ENCODE data around the gene CNPY3. TPM values are rescaled to one million over a fixed set of nuclear protein-coding genes. Genes with fewer than 3 reads are reported as not detected.

Gene CNPY3
- polyA plus RNA-seq, 1 donor from 2014 or later: 26.4 TPM

DNA sequence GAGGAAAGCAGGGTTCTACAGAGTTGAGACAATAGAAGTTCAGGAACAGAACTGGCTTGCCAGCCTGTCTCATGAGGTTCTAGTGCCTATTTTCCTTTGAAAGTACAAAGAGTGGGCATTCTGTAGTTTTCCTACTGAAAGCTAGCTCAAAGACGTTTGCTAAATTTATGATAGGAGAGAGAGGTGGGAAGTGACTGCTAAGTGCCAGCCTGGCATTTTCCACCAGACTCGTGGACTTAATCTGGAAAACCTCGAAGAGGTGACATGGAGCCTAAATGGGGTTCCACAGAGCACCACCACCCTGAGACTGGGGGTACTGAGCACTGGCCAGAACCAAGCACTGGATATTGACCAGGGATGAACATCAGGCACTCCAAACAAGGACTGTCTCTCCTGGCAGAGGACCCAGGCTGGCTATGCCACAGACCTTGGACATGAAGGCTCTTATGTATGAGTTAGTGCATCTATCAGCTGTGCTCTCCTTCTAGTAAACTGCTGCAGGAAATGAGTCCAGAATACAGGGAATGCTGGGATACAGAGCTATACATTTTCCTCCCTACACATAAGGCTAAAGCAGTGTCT is 42.6 kb downstream of the CNPY3 start:
- no peak overlapping the region for H3K9ac ChIP-seq (ENCODE audit: low read length)
- no peaks in the 10 kb centered on the region for H4K20me1 ChIP-seq (ENCODE audit: insufficient read depth)
- no peak overlapping the region for H3K27ac ChIP-seq (ENCODE audit: low read length)
- TF ChIP-seq, protein P1, sequence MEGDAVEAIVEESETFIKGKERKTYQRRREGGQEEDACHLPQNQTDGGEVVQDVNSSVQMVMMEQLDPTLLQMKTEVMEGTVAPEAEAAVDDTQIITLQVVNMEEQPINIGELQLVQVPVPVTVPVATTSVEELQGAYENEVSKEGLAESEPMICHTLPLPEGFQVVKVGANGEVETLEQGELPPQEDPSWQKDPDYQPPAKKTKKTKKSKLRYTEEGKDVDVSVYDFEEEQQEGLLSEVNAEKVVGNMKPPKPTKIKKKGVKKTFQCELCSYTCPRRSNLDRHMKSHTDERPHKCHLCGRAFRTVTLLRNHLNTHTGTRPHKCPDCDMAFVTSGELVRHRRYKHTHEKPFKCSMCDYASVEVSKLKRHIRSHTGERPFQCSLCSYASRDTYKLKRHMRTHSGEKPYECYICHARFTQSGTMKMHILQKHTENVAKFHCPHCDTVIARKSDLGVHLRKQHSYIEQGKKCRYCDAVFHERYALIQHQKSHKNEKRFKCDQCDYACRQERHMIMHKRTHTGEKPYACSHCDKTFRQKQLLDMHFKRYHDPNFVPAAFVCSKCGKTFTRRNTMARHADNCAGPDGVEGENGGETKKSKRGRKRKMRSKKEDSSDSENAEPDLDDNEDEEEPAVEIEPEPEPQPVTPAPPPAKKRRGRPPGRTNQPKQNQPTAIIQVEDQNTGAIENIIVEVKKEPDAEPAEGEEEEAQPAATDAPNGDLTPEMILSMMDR (IDR thresholded peaks at IDR 0.05; ENCODE audit: poor library complexity, severe bottlenecking): no peak
- TF ChIP-seq, protein P2, sequence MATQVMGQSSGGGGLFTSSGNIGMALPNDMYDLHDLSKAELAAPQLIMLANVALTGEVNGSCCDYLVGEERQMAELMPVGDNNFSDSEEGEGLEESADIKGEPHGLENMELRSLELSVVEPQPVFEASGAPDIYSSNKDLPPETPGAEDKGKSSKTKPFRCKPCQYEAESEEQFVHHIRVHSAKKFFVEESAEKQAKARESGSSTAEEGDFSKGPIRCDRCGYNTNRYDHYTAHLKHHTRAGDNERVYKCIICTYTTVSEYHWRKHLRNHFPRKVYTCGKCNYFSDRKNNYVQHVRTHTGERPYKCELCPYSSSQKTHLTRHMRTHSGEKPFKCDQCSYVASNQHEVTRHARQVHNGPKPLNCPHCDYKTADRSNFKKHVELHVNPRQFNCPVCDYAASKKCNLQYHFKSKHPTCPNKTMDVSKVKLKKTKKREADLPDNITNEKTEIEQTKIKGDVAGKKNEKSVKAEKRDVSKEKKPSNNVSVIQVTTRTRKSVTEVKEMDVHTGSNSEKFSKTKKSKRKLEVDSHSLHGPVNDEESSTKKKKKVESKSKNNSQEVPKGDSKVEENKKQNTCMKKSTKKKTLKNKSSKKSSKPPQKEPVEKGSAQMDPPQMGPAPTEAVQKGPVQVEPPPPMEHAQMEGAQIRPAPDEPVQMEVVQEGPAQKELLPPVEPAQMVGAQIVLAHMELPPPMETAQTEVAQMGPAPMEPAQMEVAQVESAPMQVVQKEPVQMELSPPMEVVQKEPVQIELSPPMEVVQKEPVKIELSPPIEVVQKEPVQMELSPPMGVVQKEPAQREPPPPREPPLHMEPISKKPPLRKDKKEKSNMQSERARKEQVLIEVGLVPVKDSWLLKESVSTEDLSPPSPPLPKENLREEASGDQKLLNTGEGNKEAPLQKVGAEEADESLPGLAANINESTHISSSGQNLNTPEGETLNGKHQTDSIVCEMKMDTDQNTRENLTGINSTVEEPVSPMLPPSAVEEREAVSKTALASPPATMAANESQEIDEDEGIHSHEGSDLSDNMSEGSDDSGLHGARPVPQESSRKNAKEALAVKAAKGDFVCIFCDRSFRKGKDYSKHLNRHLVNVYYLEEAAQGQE (IDR thresholded peaks at IDR 0.05; ENCODE audit: borderline replicate concordance): no peak
- TF ChIP-seq EZH2 (IDR thresholded peaks at IDR 0.05; ENCODE audit: borderline replicate concordance, insufficient read depth, low read length, poor library complexity, severe bottlenecking) (no peak), RAD21 (conservative IDR thresholded peaks at IDR 0.05) (no peak), TAF1 (IDR thresholded peaks at IDR 0.05; ENCODE audit: low read depth) (no peak), SMC3 (conservative IDR thresholded peaks at IDR 0.05; ENCODE audit: poor library complexity) (no peak), MXI1 (conservative IDR thresholded peaks at IDR 0.05; ENCODE audit: poor library complexity, severe bottlenecking) (no peak), EP300 (conservative IDR thresholded peaks at IDR 0.05; ENCODE audit: poor library complexity, severe bottlenecking) (no peak)
- H3F3A ChIP-seq (ENCODE audit: insufficient read depth, low read length, poor library complexity, severe bottlenecking): no peaks in the 10 kb centered on the region
- no peaks in the 10 kb centered on the region for H3K9me2 ChIP-seq (ENCODE audit: insufficient read depth, low read length)
- no peaks in the 10 kb centered on the region for H3K9me3 ChIP-seq (ENCODE audit: low read length)
- H3K36me3 ChIP-seq (ENCODE audit: insufficient read depth, low read length): no peaks in the 10 kb centered on the region
- no peak overlapping the region for H3K4me2 ChIP-seq (ENCODE audit: low read length)
- H3K79me2 ChIP-seq (replicated peaks; ENCODE audit: insufficient read depth, low read length): no peaks in the 10 kb centered on the region
- H3K27me3 ChIP-seq (ENCODE audit: insufficient read depth, low read depth, low read length): no peaks in the 10 kb centered on the region
- H2AFZ ChIP-seq (ENCODE audit: low read depth, low read length): no peak overlapping the region
- no peak overlapping the region for H3K4me3 ChIP-seq (ENCODE audit: low read length)

DNA sequence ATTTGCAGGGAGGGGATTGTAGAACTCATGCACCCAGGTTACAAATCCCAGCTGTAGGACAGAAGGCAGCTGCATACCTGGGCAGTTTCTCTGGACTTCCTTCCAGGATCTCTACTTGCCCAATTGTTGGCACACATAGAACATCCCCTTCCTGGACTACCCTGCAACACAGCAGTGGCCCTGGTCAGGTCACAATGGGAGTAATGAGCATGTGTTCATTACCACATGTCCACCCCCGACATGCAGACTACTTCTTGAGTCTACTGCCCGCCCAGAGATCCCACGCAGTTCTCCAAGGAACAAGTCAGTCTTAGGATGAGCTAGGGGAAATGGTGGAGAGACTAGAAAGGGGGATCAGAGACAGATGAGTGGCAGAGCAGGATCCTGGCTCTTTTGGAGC is 44.6 kb downstream of the CNPY3 start:
- TF ChIP-seq TAF1 (IDR thresholded peaks at IDR 0.05; ENCODE audit: low read depth) (no peak), SMC3 (conservative IDR thresholded peaks at IDR 0.05; ENCODE audit: poor library complexity) (no peak), EZH2 (IDR thresholded peaks at IDR 0.05; ENCODE audit: borderline replicate concordance, insufficient read depth, low read length, poor library complexity, severe bottlenecking) (no peak), EP300 (conservative IDR thresholded peaks at IDR 0.05; ENCODE audit: poor library complexity, severe bottlenecking) (no peak), MXI1 (conservative IDR thresholded peaks at IDR 0.05; ENCODE audit: poor library complexity, severe bottlenecking) (no peak), POLR2AphosphoS5 (IDR thresholded peaks at IDR 0.05) (no peak), RAD21 (conservative IDR thresholded peaks at IDR 0.05) (no peak)
- TF ChIP-seq, protein P2 (IDR thresholded peaks at IDR 0.05; ENCODE audit: borderline replicate concordance): no peak
- TF ChIP-seq, protein P1 (IDR thresholded peaks at IDR 0.05; ENCODE audit: poor library complexity, severe bottlenecking): no peak
- Histone ChIP-seq H3K36me3 (ENCODE audit: insufficient read depth, low read length) (no peaks in the 10 kb centered on the region), H3K27me3 (ENCODE audit: insufficient read depth, low read depth, low read length) (no peaks in the 10 kb centered on the region), H4K20me1 (ENCODE audit: insufficient read depth) (no peaks in the 10 kb centered on the region), H3K4me2 (ENCODE audit: low read length) (no peak overlapping the region), H3K9me2 (ENCODE audit: insufficient read depth, low read length) (no peaks in the 10 kb centered on the region), H3F3A (ENCODE audit: insufficient read depth, low read length, poor library complexity, severe bottlenecking) (no peaks in the 10 kb centered on the region), H3K4me3 (ENCODE audit: low read length) (no peak overlapping the region), H3K9ac (ENCODE audit: low read length) (no peak overlapping the region), H3K27ac (ENCODE audit: low read length) (no peak overlapping the region), H3K79me2 (replicated peaks; ENCODE audit: insufficient read depth, low read length) (peaks cover 6% of the 10 kb centered on the region), H3K9me3 (ENCODE audit: low read length) (no peaks in the 10 kb centered on the region), H2AFZ (ENCODE audit: low read depth, low read length) (no peak overlapping the region)
